GM23338 (cell line): ENCODE measurements around the gene ACTR2. TPM values are rescaled to one million over a fixed set of nuclear protein-coding genes. Genes with fewer than 3 reads are reported as not detected.

Experiments used
- ATAC-seq: fragments of 200-7000 bp; cut with Tn5 transposase; 3 replicates; pipeline ENCODE4 v1.9.1; 2020
- DNase-seq: peaks from one replicate; pipeline ENCODE4 v3.0.0-alpha.2; 2015; ENCODE audit warnings: low spot score
- H2AFZ ChIP-seq: fragments of 200-600 bp; sonication (generic); 2 replicates; pipeline ENCODE4 v1.8.0; 2016; ENCODE audit warnings: antibody characterized with exemption, mild to moderate bottlenecking, moderate library complexity
- H3F3A ChIP-seq: fragments of 200-600 bp; sonication (generic); replicated peaks from 2 replicates; pipeline ENCODE4 v1.8.0; 2017; ENCODE audit warnings: antibody characterized with exemption, mixed run types, low read depth
- H3K27ac ChIP-seq: fragments of 200-600 bp; sonication (generic); 2 replicates; pipeline ENCODE4 v1.6.1; 2016; ENCODE audit warnings: low read depth
- H3K27me3 ChIP-seq: fragments of 200-600 bp; sonication (generic); 2 replicates; pipeline ENCODE4 v1.8.0; 2016; ENCODE audit warnings: mild to moderate bottlenecking, mixed run types, moderate library complexity; ENCODE audit not compliant: insufficient read depth
- H3K36me3 ChIP-seq: fragments of 200-600 bp; sonication (generic); 2 replicates; pipeline ENCODE4 v1.8.0; 2016; ENCODE audit warnings: mild to moderate bottlenecking; ENCODE audit not compliant: insufficient read depth
- H3K4me1 ChIP-seq: fragments of 200-600 bp; sonication (generic); 2 replicates; pipeline ENCODE4 v1.8.0; 2016; ENCODE audit warnings: mild to moderate bottlenecking, moderate library complexity; ENCODE audit not compliant: insufficient read depth
- H3K4me2 ChIP-seq: fragments of 200-600 bp; sonication (generic); 2 replicates; pipeline ENCODE4 v1.7.1; 2017; ENCODE audit warnings: mixed run types
- H3K4me3 ChIP-seq: fragments of 200-600 bp; sonication (generic); 2 replicates; pipeline ENCODE4 v1.6.1; 2016; ENCODE audit warnings: mixed run types
- H3K79me2 ChIP-seq: fragments of 200-600 bp; sonication (generic); replicated peaks from 2 replicates; pipeline ENCODE4 v1.8.0; 2017; ENCODE audit warnings: mild to moderate bottlenecking; ENCODE audit not compliant: insufficient read depth
- H3K9me2 ChIP-seq: fragments of 200-600 bp; sonication (generic); 2 replicates; pipeline ENCODE4 v1.8.0; 2017; ENCODE audit not compliant: insufficient read depth
- H4K20me1 ChIP-seq: fragments of 200-600 bp; sonication (generic); replicated peaks from 2 replicates; pipeline ENCODE4 v1.8.0; 2017; ENCODE audit warnings: mild to moderate bottlenecking; ENCODE audit not compliant: insufficient read depth
- H3K27ac Mint-ChIP-seq: 2 replicates; pipeline ENCODE4 v1.8.0; 2020; ENCODE audit warnings: inconsistent platforms, mild to moderate bottlenecking, moderate library complexity, mixed read lengths
- H3K27me3 Mint-ChIP-seq: 3 replicates; pipeline ENCODE4 v1.8.0; 2022; ENCODE audit warnings: low read depth, mild to moderate bottlenecking, moderate library complexity, mixed read lengths, inconsistent platforms; ENCODE audit not compliant: insufficient read depth, poor library complexity
- H3K36me3 Mint-ChIP-seq: 3 replicates; pipeline ENCODE4 v1.8.0; 2021; ENCODE audit warnings: low read depth, mild to moderate bottlenecking, inconsistent platforms, moderate library complexity, mixed read lengths
- H3K4me1 Mint-ChIP-seq: 3 replicates; pipeline ENCODE4 v1.8.0; 2020; ENCODE audit warnings: mild to moderate bottlenecking, inconsistent platforms, mixed read lengths
- H3K4me3 Mint-ChIP-seq: 3 replicates; pipeline ENCODE4 v1.8.0; 2021; ENCODE audit warnings: moderate library complexity, mild to moderate bottlenecking, inconsistent platforms, mixed read lengths
- H3K9me3 Mint-ChIP-seq: 3 replicates; pipeline ENCODE4 v1.8.0; 2020; ENCODE audit warnings: moderate library complexity, mild to moderate bottlenecking, inconsistent platforms, mixed read lengths
- CREB1 ChIP-seq: fragments of 250-450 bp; sonication (Bioruptor Pico); IDR thresholded peaks from 2 replicates; pipeline ENCODE4 v1.5.0; 2020; ENCODE audit warnings: low read depth, mild to moderate bottlenecking, moderate library complexity
- CTCF ChIP-seq, 2 experiments: fragments of 200-600 bp in 1 of 2; sonication (generic) in 1 of 2; conservative IDR thresholded peaks; 2 replicates each; pipeline versions ENCODE4 v1.5.1 to v1.6.1; 2016 to 2017; ENCODE audit warnings: antibody characterized with exemption in 2 of 2, low read depth in 2 of 2, mild to moderate bottlenecking in 2 of 2, moderate library complexity in 1 of 2
- ETS1 ChIP-seq: IDR thresholded peaks from 2 replicates; pipeline ENCODE4 v1.6.1; 2016; ENCODE audit warnings: antibody characterized with exemption
- JUNB ChIP-seq: IDR thresholded peaks from one replicate; pipeline ENCODE4 v1.6.1; 2016; ENCODE audit warnings: antibody characterized with exemption; ENCODE audit not compliant: unreplicated experiment
- NANOG ChIP-seq: IDR thresholded peaks from 2 replicates; pipeline ENCODE4 v1.6.1; 2016; ENCODE audit warnings: antibody characterized with exemption, borderline replicate concordance
- POLR2AphosphoS5 ChIP-seq: IDR thresholded peaks from 2 replicates; pipeline ENCODE4 v1.6.1; 2016; ENCODE audit warnings: antibody characterized with exemption, low read depth
- REST ChIP-seq: IDR thresholded peaks from one replicate; pipeline ENCODE4 v1.6.1; 2018; ENCODE audit warnings: antibody characterized with exemption; ENCODE audit not compliant: unreplicated experiment
- STAT1 ChIP-seq: IDR thresholded peaks from one replicate; pipeline ENCODE4 v1.6.1; 2016; ENCODE audit warnings: antibody characterized with exemption; ENCODE audit not compliant: unreplicated experiment
- ZNF114 ChIP-seq: fragments of 250-450 bp; sonication (Bioruptor Pico); IDR thresholded peaks from 2 replicates; pipeline ENCODE4 v1.5.0; 2020; ENCODE audit warnings: mild to moderate bottlenecking, moderate library complexity
- ZNF331 ChIP-seq: fragments of 250-450 bp; sonication (Bioruptor Pico); IDR thresholded peaks from 2 replicates; pipeline ENCODE4 v1.5.0; 2020; ENCODE audit warnings: low read depth, mild to moderate bottlenecking, moderate library complexity
- ZNF462 ChIP-seq: fragments of 250-450 bp; sonication (Bioruptor Pico); IDR thresholded peaks from 2 replicates; pipeline ENCODE4 v1.5.0; 2020; ENCODE audit warnings: mild to moderate bottlenecking, moderate library complexity
- polyA plus RNA-seq: library from polyadenylated mRNA; unstranded; fragments of >200 nt; fragmentation: Nextera tagmentation; extraction: Ambion mirVana; gene quantifications from 2 replicates; pipeline ENCODE4 v1.2.1, GENCODE V29; 2016
- total RNA-seq: library from RNA; depleted of rRNA; stranded (reverse); fragments of >200 nt; shearing (Covaris generic); gene quantifications from 2 replicates; pipeline ENCODE4 v1.2.3, GENCODE V29; 2014

ACTR2 gene
- total and polyA plus RNA-seq, 2 experiments from 2014 or later: 73.6 to 87.6 TPM

- TF ChIP-seq ETS1: no peak
- no peak for TF ChIP-seq ZNF462
- no peak for TF ChIP-seq NANOG
- TF ChIP-seq CTCF (conservative IDR thresholded peaks at IDR 0.05; ENCODE audit: low read depth in 2 of 2): no peak
Measured at GRCh38 chr2:65305934-65306333, 78.3 kb downstream of the ACTR2 start (continued).

GRCh38 chr2:65309699-65310098, 82.1 kb downstream of the ACTR2 start:
- ATAC-seq: no peak
- Mint-ChIP-seq H3K27ac (no peak overlapping the region), H3K9me3 (no peaks in the 10 kb centered on the region)
- no peak for TF ChIP-seq POLR2AphosphoS5
- no peak for TF ChIP-seq ZNF331 (CRISPR knock-in tag)
- TF ChIP-seq CTCF (conservative IDR thresholded peaks at IDR 0.05; ENCODE audit: low read depth in 2 of 2): no peak
- no peak for TF ChIP-seq REST
- TF ChIP-seq STAT1: no peak
- TF ChIP-seq NANOG: no peak
- TF ChIP-seq JUNB: no peak
- TF ChIP-seq CREB1 (CRISPR knock-in tag): no peak
- no peak for TF ChIP-seq ZNF114 (CRISPR knock-in tag)

More at GRCh38 chr2:65309699-65310098, 82.1 kb downstream of the ACTR2 start:
- no peaks in the 10 kb centered on the region for H3K9me2 ChIP-seq
- H3K4me2 ChIP-seq: no peak overlapping the region
- no peaks in the 10 kb centered on the region for H3K79me2 ChIP-seq
- H3K27me3 Mint-ChIP-seq: peaks cover 13% of the 10 kb centered on the region
- H3K4me1 ChIP-seq: no peaks in the 10 kb centered on the region
- H3K4me3 Mint-ChIP-seq: no peak overlapping the region
- peaks cover 7% of the 10 kb centered on the region for H4K20me1 ChIP-seq
- H3K4me1 Mint-ChIP-seq: no peaks in the 10 kb centered on the region; the same call in 2 of the 3 replicates
- no peak overlapping the region for H3K27ac ChIP-seq
- no peaks in the 10 kb centered on the region for H3K27me3 ChIP-seq
- peaks cover 14% of the 10 kb centered on the region for H3K36me3 Mint-ChIP-seq
- H3F3A ChIP-seq: no peaks in the 10 kb centered on the region
- no peak overlapping the region for H3K4me3 ChIP-seq
- no peak for DNase-seq
- no peaks in the 10 kb centered on the region for H3K36me3 ChIP-seq
- H2AFZ ChIP-seq: no peak overlapping the region
